H1 (cell line): Measurements from ENCODE around the gene STEAP4. TPM values are rescaled to one million over a fixed set of nuclear protein-coding genes. Genes with fewer than 3 reads are reported as not detected.

Experiments used
- CTCF ChIA-PET: fragments of 300-600 bp; sonication (Branson Sonifier 250); formaldehyde crosslinking; loops from one replicate; lab custom pipeline; 2021; ENCODE audit not compliant: partially characterized antibody; lab: Charles Lee
- POLR2A ChIA-PET: fragments of 300-600 bp; sonication (Branson Sonifier 250); formaldehyde crosslinking; loops from one replicate; lab custom pipeline; 2021; ENCODE audit warnings: inconsistent platforms; ENCODE audit not compliant: partially characterized antibody; lab: Charles Lee
- DNase-seq, 2 experiments: peaks; one replicate each; pipeline versions ENCODE4 v3.0.0 to v3.0.0-alpha.2; 2010 to 2022; ENCODE audit warnings: low spot score in 2 of 2, low read depth in 1 of 2, mixed read lengths in 1 of 2
- FAIRE-seq: peaks from 2 replicates; lab custom pipeline; 2011; peaks lifted over from hg19 to GRCh38; lab: Jason Lieb, UNC
- H2AFZ ChIP-seq: 2 replicates; pipeline ENCODE4 v1.8.1; 2012; ENCODE audit warnings: low read length, inconsistent platforms
- H2AK5ac ChIP-seq: 2 replicates; pipeline ENCODE4 v1.6.1; 2013; ENCODE audit warnings: low read depth, low read length
- H2BK120ac ChIP-seq: replicated peaks from 2 replicates; pipeline ENCODE3; 2013; ENCODE audit warnings: low read depth, low read length, inconsistent platforms
- H2BK12ac ChIP-seq: 2 replicates; pipeline ENCODE4 v1.6.1; 2013; ENCODE audit warnings: low read depth, low read length
- H2BK15ac ChIP-seq: 2 replicates; pipeline ENCODE4 v1.6.1; 2013; ENCODE audit warnings: low read length
- H2BK20ac ChIP-seq: 2 replicates; pipeline ENCODE4 v1.6.1; 2013; ENCODE audit warnings: low read length
- H2BK5ac ChIP-seq: 2 replicates; pipeline ENCODE4 v1.6.1; 2013; ENCODE audit warnings: low read depth, low read length
- H3K14ac ChIP-seq: 2 replicates; pipeline ENCODE4 v1.6.1; 2013; ENCODE audit warnings: inconsistent platforms; ENCODE audit not compliant: insufficient read length
- H3K18ac ChIP-seq: 2 replicates; pipeline ENCODE4 v1.6.1; 2013; ENCODE audit warnings: low read length; ENCODE audit errors: extremely low read depth
- H3K23ac ChIP-seq: 2 replicates; pipeline ENCODE4 v1.6.1; 2013; ENCODE audit warnings: inconsistent platforms; ENCODE audit not compliant: insufficient read length
- H3K23me2 ChIP-seq: 2 replicates; pipeline ENCODE4 v1.6.1; 2013; ENCODE audit warnings: low read depth, low read length
- H3K27ac ChIP-seq: 2 replicates; pipeline ENCODE4 v1.6.1; 2011; ENCODE audit warnings: low read depth, low read length, inconsistent platforms
- H3K27me3 ChIP-seq, 4 experiments: replicated peaks in 1 of 4; 1 replicate in 1 of 4; 2 replicates in 3 of 4; pipeline versions ENCODE4 v1.6.1 to v1.8.1; 2011 to 2013; ENCODE audit warnings: low read length in 3 of 4, mild to moderate bottlenecking in 3 of 4, inconsistent platforms in 2 of 4, mixed read lengths in 2 of 4, moderate library complexity in 1 of 4; ENCODE audit not compliant: control insufficient read depth in 3 of 4, insufficient read depth in 3 of 4; ENCODE audit errors: extremely low read depth in 1 of 4
- H3K36me3 ChIP-seq, 4 experiments: 2 replicates each; pipeline versions ENCODE4 v1.6.1 to v1.8.1; 2011 to 2013; ENCODE audit warnings: mild to moderate bottlenecking in 4 of 4, low read length in 3 of 4, moderate library complexity in 2 of 4, control low read depth in 1 of 4, inconsistent platforms in 1 of 4; ENCODE audit not compliant: insufficient read depth in 4 of 4, control insufficient read depth in 2 of 4
- H3K4ac ChIP-seq: replicated peaks from 2 replicates; pipeline ENCODE3; 2013; ENCODE audit warnings: low read length, low read depth, mixed read lengths, inconsistent platforms; ENCODE audit not compliant: insufficient read length
- H3K4me1 ChIP-seq, 4 experiments: replicated peaks in 1 of 4; 1 replicate in 1 of 4; 2 replicates in 3 of 4; pipeline versions ENCODE4 v1.6.1 to v1.8.1; 2011 to 2013; ENCODE audit warnings: low read length in 3 of 4, inconsistent platforms in 2 of 4, mixed read lengths in 1 of 4; ENCODE audit not compliant: insufficient read depth in 4 of 4, control insufficient read depth in 3 of 4
- H3K4me2 ChIP-seq, 2 experiments: 2 replicates each; pipeline versions ENCODE4 v1.6.1 to v1.8.1; 2011 to 2013; ENCODE audit warnings: low read depth in 2 of 2, low read length in 2 of 2, control low read depth in 1 of 2, inconsistent platforms in 1 of 2, mild to moderate bottlenecking in 1 of 2; ENCODE audit not compliant: insufficient read depth in 1 of 2
- H3K4me3 ChIP-seq, 4 experiments: fragments of 200-600, 300-600 bp in 1 of 4; sonication (generic), shearing (Covaris generic), sonication (Bioruptor Twin) in 1 of 4; 2 replicates each; pipeline versions ENCODE4 v1.5.1 to v1.8.1; 2011 to 2016; ENCODE audit warnings: low read length in 4 of 4, low read depth in 3 of 4, control low read depth in 2 of 4, inconsistent platforms in 2 of 4, mild to moderate bottlenecking in 2 of 4, mixed read lengths in 1 of 4, moderate library complexity in 1 of 4; ENCODE audit not compliant: insufficient read depth in 2 of 4; ENCODE audit errors: extremely low read depth in 1 of 4
- H3K56ac ChIP-seq: replicated peaks from 2 replicates; pipeline ENCODE3; 2013; ENCODE audit warnings: low read depth, mild to moderate bottlenecking, mixed read lengths, low read length, inconsistent platforms; ENCODE audit not compliant: insufficient read length
- H3K79me1 ChIP-seq: 2 replicates; pipeline ENCODE4 v1.6.1; 2013; ENCODE audit warnings: low read depth, low read length, control low read depth
- H3K79me2 ChIP-seq, 2 experiments: 2 replicates each; pipeline versions ENCODE4 v1.6.1 to v1.8.1; 2012 to 2013; ENCODE audit warnings: low read length in 2 of 2, mild to moderate bottlenecking in 2 of 2, inconsistent platforms in 1 of 2; ENCODE audit not compliant: insufficient read depth in 2 of 2, control insufficient read depth in 1 of 2
- H3K9ac ChIP-seq, 4 experiments: replicated peaks in 1 of 4; 1 replicate in 1 of 4; 2 replicates in 3 of 4; pipeline versions ENCODE4 v1.6.1 to v1.8.1; 2011 to 2013; ENCODE audit warnings: low read depth in 3 of 4, low read length in 3 of 4, control low read depth in 2 of 4, mild to moderate bottlenecking in 2 of 4, moderate library complexity in 2 of 4, inconsistent platforms in 1 of 4; ENCODE audit errors: extremely low read depth in 1 of 4
- H3K9me3 ChIP-seq, 2 experiments: 2 replicates each; pipeline versions ENCODE4 v1.6.1 to v1.8.1; 2012 to 2013; ENCODE audit warnings: mild to moderate bottlenecking in 2 of 2, moderate library complexity in 2 of 2, control low read depth in 1 of 2, inconsistent platforms in 1 of 2, low read depth in 1 of 2, low read length in 1 of 2, mixed read lengths in 1 of 2; ENCODE audit not compliant: insufficient read depth in 2 of 2
- H4K20me1 ChIP-seq, 2 experiments: replicated peaks in 1 of 2; 2 replicates each; pipeline versions ENCODE3 to v1.8.1; 2011 to 2013; ENCODE audit warnings: inconsistent platforms in 2 of 2, low read length in 2 of 2, mild to moderate bottlenecking in 1 of 2; ENCODE audit not compliant: insufficient read depth in 2 of 2, control insufficient read depth in 1 of 2
- H4K5ac ChIP-seq: 2 replicates; pipeline ENCODE4 v1.6.1; 2013; ENCODE audit warnings: low read length, low read depth, mixed read lengths, inconsistent platforms; ENCODE audit not compliant: insufficient read length
- H4K8ac ChIP-seq: 2 replicates; pipeline ENCODE4 v1.8.0; 2013; ENCODE audit warnings: mild to moderate bottlenecking, moderate library complexity, low read length, inconsistent platforms; ENCODE audit not compliant: insufficient read depth; ENCODE audit errors: extremely low read depth
- H4K91ac ChIP-seq: replicated peaks from 2 replicates; pipeline ENCODE3; 2013; ENCODE audit warnings: low read length, mixed read lengths, inconsistent platforms; ENCODE audit not compliant: insufficient read length
- BRCA1 ChIP-seq: IDR thresholded peaks from 2 replicates; pipeline ENCODE4 v1.6.1; 2012; ENCODE audit warnings: low read depth, low read length, improper control_type of control experiment
- WGBS, 2 experiments: shearing (Covaris generic) in 1 of 2; methylation state at CpG; one replicate each; pipeline versions ENCODE4 v1.1.6 to v1.1.7; 2013 to 2015; ENCODE audit warnings: low lambda C conversion rate in 2 of 2, mixed read lengths in 2 of 2, inconsistent platforms in 1 of 2, low coverage in 1 of 2, missing lambda C conversion rate in 1 of 2; ENCODE audit not compliant: insufficient replicate concordance in 2 of 2, insufficient coverage in 1 of 2, insufficient read length in 1 of 2; ENCODE audit errors: extremely low coverage in 1 of 2, missing lambda C conversion rate in 1 of 2; 5-methylcytosine and 5-hydroxymethylcytosine counted together
- polyA plus RNA-seq, 7 experiments: library from polyadenylated mRNA; depleted of rRNA in 3 of 7; stranded (reverse) in 5 of 7; unstranded in 2 of 7; fragments of >200 nt in 5 of 7; fragments of 200-250 nt in 2 of 7; gene quantifications; 1 replicate in 5 of 7; 2 replicates in 1 of 7; 4 replicates in 1 of 7; pipeline versions ENCODE4 v1.2.1 to v1.2.3, GENCODE V29; 2011 to 2013; ENCODE audit warnings: missing spikeins in 2 of 7, mixed read lengths in 2 of 7
- total RNA-seq: library from RNA; stranded (reverse); fragmentation: NEBNext Ultra II Directional; extraction: Animal tissue kit (Norgen Biotek cat#: 25700); gene quantifications from 2 replicates; pipeline ENCODE4 v1.2.1, GENCODE V29; 2021

STEAP4 gene
- total and polyA plus RNA-seq, 2 of the 8 experiments (the other 6 are each of a cell fraction or from before 2014, with no cell fraction given) = under 0.01 TPM; not detected in 1

DNA sequence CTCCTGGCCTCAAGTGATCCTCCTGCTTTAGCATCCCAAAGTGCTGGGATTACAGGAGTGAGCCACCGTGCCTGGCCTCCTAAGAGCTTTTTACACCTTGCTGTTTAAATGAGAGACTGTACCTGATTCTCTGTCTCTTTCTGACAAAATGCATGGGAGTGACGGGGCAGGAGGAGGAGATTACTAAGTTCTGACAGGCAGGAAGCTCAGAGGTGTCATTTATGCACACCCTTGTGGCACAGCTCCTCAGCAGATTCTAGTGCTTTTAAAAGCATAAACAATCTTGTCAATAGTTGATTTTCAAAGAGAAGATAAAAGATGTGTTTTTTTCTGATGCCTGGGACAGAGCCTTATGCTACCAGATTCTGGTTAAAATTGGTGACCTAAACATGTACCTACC, 39.7 kb upstream of the STEAP4 start:
- DNase-seq (no peak), FAIRE-seq (no peak)
- H3K9ac ChIP-seq = no peak overlapping the region
- peaks cover 0 to 8% (median 2%) of the 10 kb centered on the region in 4 experiments; a peak in 4 of 7 replicates for H3K4me1 ChIP-seq
- no peak overlapping the region for H4K8ac ChIP-seq
- no peaks in the 10 kb centered on the region for H4K20me1 ChIP-seq
- H3K4me2 ChIP-seq = no peak overlapping the region
- no peak overlapping the region for H2BK12ac ChIP-seq
- H2BK120ac ChIP-seq = no peak overlapping the region
- no peak overlapping the region for H2BK15ac ChIP-seq
- 89% methylated on average over 2 of the region's 2 CpGs; no CpG with 5 or more reads in 1 of the 2 experiments for WGBS, 2 experiments
- no peak overlapping the region for H2AFZ ChIP-seq
- H3K79me1 ChIP-seq = no peaks in the 10 kb centered on the region
- ChIA-PET POLR2A (no interaction called here), CTCF (interaction anchor here (0.6 to 3.8 kb wide), 23 partner anchors 9 to 635 kb away, joined by 3 to 22 read pairs (median 5); no protein-coding TSS in a partner anchor)
- H3K4me3 ChIP-seq = no peak overlapping the region
- H4K91ac ChIP-seq = no peak overlapping the region
- no peak overlapping the region for H4K5ac ChIP-seq
- no peak overlapping the region for H3K27ac ChIP-seq
- H3K23ac ChIP-seq = no peak overlapping the region
- no peak overlapping the region for H2BK5ac ChIP-seq
- no peak overlapping the region for H3K4ac ChIP-seq
- no peaks in the 10 kb centered on the region for H3K27me3 ChIP-seq
- H3K18ac ChIP-seq = no peak overlapping the region
- H3K23me2 ChIP-seq = no peaks in the 10 kb centered on the region
- no peaks in the 10 kb centered on the region for H3K79me2 ChIP-seq
- no peak overlapping the region for H2AK5ac ChIP-seq
- no peak overlapping the region for H3K56ac ChIP-seq
- no peaks in the 10 kb centered on the region for H3K9me3 ChIP-seq
- H2BK20ac ChIP-seq = no peak overlapping the region
- H3K14ac ChIP-seq = no peak overlapping the region
- H3K36me3 ChIP-seq = no peaks in the 10 kb centered on the region
- no peak for TF ChIP-seq BRCA1
